Kidney tubule cell (primary cell): ENCODE measurements around the gene COL9A3.

Experiments used
- DNase-seq: peaks from one replicate; pipeline ENCODE4 v3.0.0-alpha.2; 2018; ENCODE audit warnings: low spot score

Gene COL9A3

DNA sequence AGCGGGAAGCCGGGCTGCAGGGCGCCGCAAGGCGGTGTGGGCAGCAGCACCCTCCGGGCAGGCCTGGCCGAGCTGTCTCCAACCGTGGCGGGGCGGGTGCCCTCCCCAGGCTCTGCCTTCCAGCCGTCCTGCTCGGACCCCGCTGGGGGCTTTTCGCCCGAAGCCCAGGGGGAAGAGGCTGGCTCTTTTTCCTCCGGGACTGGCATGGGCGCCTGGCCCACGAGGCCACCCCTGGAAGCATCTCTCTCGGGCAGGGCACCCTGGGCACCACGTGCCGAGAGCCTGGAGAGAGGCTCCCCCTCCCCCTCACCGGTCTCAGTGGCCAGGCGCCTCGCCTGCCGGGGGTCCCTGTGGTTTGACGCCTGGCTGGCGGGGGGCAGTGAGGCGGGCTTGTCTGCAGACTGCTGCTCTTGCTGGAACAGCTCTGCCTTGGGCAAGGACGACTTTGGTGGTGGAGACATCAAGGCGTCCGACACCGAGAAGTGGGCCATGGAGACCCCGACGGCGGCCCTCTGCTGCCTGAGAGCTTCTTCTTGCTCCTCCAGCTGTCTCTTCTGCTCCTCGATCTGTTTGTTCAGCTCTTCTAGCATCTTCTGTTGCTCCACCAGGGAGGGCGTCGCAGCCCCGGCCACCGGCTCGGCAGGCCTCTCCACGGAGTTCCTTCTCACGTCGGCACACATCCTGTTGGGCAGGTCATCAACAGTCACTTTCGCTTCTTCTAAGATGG, 64.2 kb downstream of the COL9A3 start:
- no peak for DNase-seq

GRCh38 chr20:62881662-62882395, 65.0 kb downstream of the COL9A3 start:
- no peak for DNase-seq

GRCh38 chr20:62882426-62882825, 65.6 kb downstream of the COL9A3 start:
- DNase-seq, result no peak

DNA sequence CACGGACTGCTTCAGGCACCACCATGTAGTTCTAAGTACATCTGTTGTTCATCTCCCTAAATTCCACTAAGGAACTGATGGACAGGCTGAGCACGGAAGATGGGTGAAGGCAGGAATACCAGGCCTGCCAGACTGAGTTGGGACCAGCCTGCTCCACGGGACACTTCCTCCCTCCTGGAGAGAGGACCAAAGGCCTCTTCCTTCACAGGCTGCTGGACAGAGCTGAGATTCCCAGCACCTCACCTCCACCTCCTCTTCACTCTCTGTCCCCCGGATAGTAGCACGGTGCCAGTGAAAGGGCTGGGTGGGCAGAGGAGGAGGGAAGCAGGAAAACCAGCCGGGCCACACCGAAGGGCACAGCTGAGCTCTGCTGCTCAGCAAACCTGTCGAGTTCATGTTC, 67.7 kb downstream of the COL9A3 start:
- DNase-seq, result no peak

DNA sequence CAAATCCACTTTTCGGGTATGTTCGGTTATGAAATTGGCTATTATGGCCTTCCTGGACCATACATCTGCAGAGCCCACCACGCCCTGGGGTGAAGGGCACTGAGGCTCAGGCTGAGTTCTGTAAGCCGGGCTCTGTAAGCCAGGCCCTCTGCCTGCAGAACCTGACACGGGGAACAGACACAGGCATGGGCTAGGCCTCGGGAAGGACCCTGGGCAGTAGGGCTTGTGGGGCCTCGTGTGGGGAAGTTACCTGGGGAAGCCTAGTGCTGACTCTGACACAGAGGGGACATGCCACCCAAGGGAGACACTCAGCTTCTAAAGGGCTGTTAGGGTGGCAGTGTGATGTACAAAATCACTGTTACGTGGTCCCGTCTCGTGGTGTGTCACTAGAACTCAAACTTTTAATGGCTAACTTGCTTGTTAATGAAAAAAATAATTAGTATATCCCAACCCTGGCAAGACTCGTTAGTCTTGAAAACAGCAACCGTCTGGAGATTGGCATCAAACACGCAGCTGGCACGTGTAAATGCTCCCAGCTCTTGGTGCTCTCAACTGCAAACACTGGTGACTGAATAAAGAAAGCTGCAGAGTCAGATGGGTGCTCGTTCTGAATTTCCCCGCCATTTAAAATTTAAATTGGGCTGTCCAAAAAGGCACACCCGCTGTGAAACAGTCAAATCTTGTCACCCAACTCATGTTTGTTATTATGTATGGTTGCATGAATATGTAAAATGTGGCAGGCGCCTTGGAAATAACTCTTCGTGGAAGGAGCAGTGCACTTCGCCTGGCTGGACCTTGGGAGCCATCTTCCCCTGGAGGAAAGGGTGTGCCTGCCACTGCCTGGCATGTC, 68.4 kb downstream of the COL9A3 start:
- DNase-seq, result no peak

DNA sequence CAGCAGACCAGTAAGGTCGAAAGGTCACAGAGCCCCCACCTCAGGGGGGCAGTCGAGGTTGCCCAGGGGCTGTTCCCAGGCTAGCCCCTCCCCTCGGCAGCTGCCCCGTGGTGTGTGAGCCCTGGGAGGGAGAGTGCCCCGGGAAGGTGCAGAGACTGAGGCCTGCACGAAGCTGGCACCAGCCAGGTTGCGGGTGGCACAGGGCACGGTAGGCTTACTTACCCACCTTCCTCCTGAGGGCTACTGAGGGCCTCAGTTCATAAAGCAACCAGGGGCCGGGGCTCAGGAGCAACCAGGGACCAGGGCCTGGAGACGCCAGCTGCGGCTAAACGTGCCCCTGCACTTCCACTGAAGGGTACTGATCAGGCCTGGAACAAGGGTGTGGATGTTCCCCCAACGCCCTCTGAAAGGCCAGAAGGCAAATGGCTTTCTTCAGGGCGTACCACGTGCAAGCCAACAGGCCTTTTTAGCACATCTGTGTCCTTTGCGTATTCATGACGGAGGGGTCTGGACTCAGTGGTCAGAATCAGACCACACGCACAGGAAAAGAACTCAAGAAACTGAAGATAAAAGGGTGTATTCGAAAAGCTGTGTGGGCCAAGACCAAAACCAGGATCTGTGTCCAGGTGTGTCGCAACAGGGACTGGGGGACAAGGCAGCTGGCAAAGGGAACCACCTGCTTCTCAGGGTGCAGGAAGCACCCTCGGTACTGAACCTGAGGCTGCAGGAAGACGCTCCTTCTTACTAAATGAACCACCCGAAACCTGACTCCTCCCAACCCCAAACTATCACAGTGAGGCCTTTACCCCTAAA, 69.3 kb downstream of the COL9A3 start:
- DNase-seq, result no peak

- no peak for DNase-seq
These were observed 69.8 kb downstream of the COL9A3 start for GRCh38 chr20:62886709-62887058.

GRCh38 chr20:62887152-62887859, 70.5 kb downstream of the COL9A3 start:
- DNase-seq, result peak; percentile 79

- no peak for DNase-seq
These were observed 71.0 kb downstream of the COL9A3 start for GRCh38 chr20:62887860-62888239.

- DNase-seq, result no peak
These were observed 71.6 kb downstream of the COL9A3 start for GRCh38 chr20:62888406-62888805.

- DNase-seq, result no peak
These were observed 72.1 kb downstream of the COL9A3 start for GRCh38 chr20:62888910-62889309.

DNA sequence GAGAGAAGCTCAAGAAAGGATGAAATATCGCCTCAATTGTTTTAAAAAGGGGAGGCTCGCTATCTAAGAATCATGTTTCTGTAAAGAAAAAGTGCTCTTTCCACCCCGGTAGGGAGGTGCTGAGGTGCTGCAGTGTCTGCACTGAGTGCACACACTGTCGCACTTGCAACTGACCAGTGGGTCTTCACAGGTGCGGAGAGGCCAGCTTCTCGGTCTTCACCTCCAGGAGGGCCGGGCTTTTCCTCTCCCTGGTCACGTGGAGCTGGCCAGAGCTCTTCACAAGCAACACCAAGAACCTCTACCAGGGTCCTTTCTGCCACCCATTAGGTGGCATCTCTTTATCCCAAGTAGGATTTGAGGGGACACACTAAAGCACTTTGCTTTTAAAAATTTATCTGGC, 72.6 kb downstream of the COL9A3 start:
- no peak for DNase-seq

GRCh38 chr20:62889871-62890270, 73.0 kb downstream of the COL9A3 start:
- no peak for DNase-seq

GRCh38 chr20:62890444-62890843, 73.6 kb downstream of the COL9A3 start:
- no peak for DNase-seq
